HCT116 (cell line): Measurements from ENCODE around the gene GDAP1L1. TPM values are rescaled to one million over a fixed set of nuclear protein-coding genes. Genes with fewer than 3 reads are reported as not detected.

Source experiments
- ATAC-seq: fragments of 200-7000 bp; cut with Tn5 transposase; 2 replicates; pipeline ENCODE4 v1.9.1; 2020; ENCODE audit warnings: mild to moderate bottlenecking, moderate library complexity
- BruUV-seq: library from RNA; stranded (reverse); fragments of 400-500 nt; replicated peaks from 2 replicates; lab custom pipeline; 2021; lab: Mats Ljungman, UMichigan
- CTCF ChIA-PET: fragments of 300-600 bp; sonication (Branson Sonifier 250); formaldehyde crosslinking; loops from one replicate; lab custom pipeline; 2021; ENCODE audit warnings: antibody characterized with exemption; lab: Charles Lee
- POLR2A ChIA-PET: fragments of 300-600, 350-600 bp; sonication (Branson Sonifier 250); formaldehyde crosslinking; loops from one replicate; lab custom pipeline; 2021; ENCODE audit warnings: antibody characterized with exemption; lab: Charles Lee
- RAD21 ChIA-PET, 2 experiments: fragments of 300-600 bp; sonication (Branson Sonifier 250); formaldehyde crosslinking; loops; one replicate each; lab custom pipeline; 2023; ENCODE audit warnings: low total read pairs in 2 of 2; ENCODE audit not compliant: uncharacterized antibody in 2 of 2, unreplicated experiment in 2 of 2, low non-redundant PET in 1 of 2; lab: Charles Lee
- DNase-seq: peaks from one replicate; pipeline ENCODE4 v3.0.0-alpha.2; 2010; ENCODE audit warnings: low read depth, low spot score
- H2AFZ ChIP-seq: fragments of 200-600 bp; shearing (Covaris generic), sonication (generic); 2 replicates; pipeline ENCODE4 v1.6.1; 2017; ENCODE audit warnings: low read depth, mixed run types, mixed read lengths, antibody characterized with exemption, low read length; ENCODE audit not compliant: poor library complexity, severe bottlenecking
- H3K27ac ChIP-seq: 2 replicates; pipeline ENCODE4 v1.5.1; 2012; ENCODE audit warnings: low read depth, low read length
- H3K27me3 ChIP-seq: fragments of 200-600 bp; sonication (generic); 2 replicates; pipeline ENCODE4 v1.6.1; 2016; ENCODE audit warnings: mixed run types, low read length, mixed read lengths; ENCODE audit not compliant: insufficient read depth
- H3K36me3 ChIP-seq, 2 experiments: fragments of 200-500 bp in 1 of 2; fragments of 200-600 bp in 1 of 2; sonication (Bioruptor generic) in 1 of 2; sonication (generic) in 1 of 2; 2 replicates each; pipeline versions ENCODE4 v1.5.1 to v1.6.1; 2014 to 2016; ENCODE audit warnings: low read length in 2 of 2, inconsistent platforms in 1 of 2, mixed read lengths in 1 of 2, mixed run types in 1 of 2; ENCODE audit not compliant: insufficient read depth in 2 of 2, control insufficient read depth in 1 of 2
- H3K4me1 ChIP-seq, 2 experiments: fragments of 200-600 bp in 1 of 2; sonication (generic) in 1 of 2; 2 replicates each; pipeline versions ENCODE4 v1.5.1 to v1.6.1; 2012 to 2017; ENCODE audit warnings: low read length in 2 of 2, inconsistent platforms in 1 of 2, mild to moderate bottlenecking in 1 of 2, mixed read lengths in 1 of 2, mixed run types in 1 of 2, moderate library complexity in 1 of 2; ENCODE audit not compliant: insufficient read depth in 2 of 2, control insufficient read depth in 1 of 2
- H3K4me2 ChIP-seq: fragments of 200-600 bp; sonication (generic); 2 replicates; pipeline ENCODE4 v1.6.1; 2017; ENCODE audit warnings: mixed run types, low read length, mixed read lengths
- H3K4me3 ChIP-seq, 2 experiments: fragments of 200-600 bp in 1 of 2; sonication (generic) in 1 of 2; replicated peaks in 1 of 2; 2 replicates each; pipeline ENCODE4 v1.5.1; 2011 to 2016; ENCODE audit warnings: low read length in 2 of 2, control low read depth in 1 of 2, low read depth in 1 of 2, mild to moderate bottlenecking in 1 of 2, mixed read lengths in 1 of 2, mixed run types in 1 of 2
- H3K79me2 ChIP-seq: fragments of 200-600 bp; sonication (generic); 2 replicates; pipeline ENCODE4 v1.6.1; 2017; ENCODE audit warnings: mild to moderate bottlenecking, mixed run types, low read length, moderate library complexity, mixed read lengths; ENCODE audit not compliant: insufficient read depth
- H3K9ac ChIP-seq: fragments of 200-600 bp; sonication (generic); 2 replicates; pipeline ENCODE4 v1.6.1; 2016; ENCODE audit warnings: low read length, mixed read lengths
- H3K9me2 ChIP-seq: fragments of 200-600 bp; sonication (generic), shearing (Covaris generic); 2 replicates; pipeline ENCODE4 v1.6.1; 2017; ENCODE audit warnings: mixed run types, mild to moderate bottlenecking, moderate library complexity; ENCODE audit not compliant: insufficient read depth
- H3K9me3 ChIP-seq, 2 experiments: fragments of 200-500 bp in 1 of 2; fragments of 200-600 bp in 1 of 2; sonication (Bioruptor generic) in 1 of 2; sonication (generic) in 1 of 2; 2 replicates each; pipeline ENCODE4 v1.6.1; 2014 to 2017; ENCODE audit warnings: low read length in 2 of 2, mixed read lengths in 2 of 2, inconsistent platforms in 1 of 2, low read depth in 1 of 2, mild to moderate bottlenecking in 1 of 2, mixed run types in 1 of 2, moderate library complexity in 1 of 2; ENCODE audit not compliant: control insufficient read depth in 1 of 2, insufficient read depth in 1 of 2
- H4K20me1 ChIP-seq: fragments of 200-600 bp; sonication (generic), shearing (Covaris generic); 2 replicates; pipeline ENCODE4 v1.6.1; 2017; ENCODE audit warnings: mixed run types, mild to moderate bottlenecking, moderate library complexity; ENCODE audit not compliant: insufficient read depth
- CBX3 ChIP-seq: IDR thresholded peaks from 2 replicates; pipeline ENCODE4 v1.6.1; 2012; ENCODE audit warnings: low read depth
- CEBPB ChIP-seq: IDR thresholded peaks from 2 replicates; pipeline ENCODE4 v1.6.1; 2012; ENCODE audit warnings: low read depth
- FOSL1 ChIP-seq: IDR thresholded peaks from 2 replicates; pipeline ENCODE4 v1.6.1; 2012; ENCODE audit warnings: low read depth
- POLR2A ChIP-seq: IDR thresholded peaks from 2 replicates; pipeline ENCODE4 v1.7.0; 2011; ENCODE audit warnings: borderline replicate concordance; ENCODE audit not compliant: insufficient read depth, insufficient read length; ENCODE audit errors: extremely low read depth
- POLR2AphosphoS5 ChIP-seq: IDR thresholded peaks from 2 replicates; pipeline ENCODE4 v1.6.1; 2011; ENCODE audit warnings: mild to moderate bottlenecking, low read depth, low read length, moderate library complexity
- RAD21 ChIP-seq: IDR thresholded peaks from 2 replicates; pipeline ENCODE4 v1.6.1; 2012; ENCODE audit warnings: low read depth, mild to moderate bottlenecking
- SP1 ChIP-seq: IDR thresholded peaks from 2 replicates; pipeline ENCODE4 v1.6.1; 2012; ENCODE audit warnings: low read depth
- SRF ChIP-seq: IDR thresholded peaks from 2 replicates; pipeline ENCODE4 v1.6.1; 2012; ENCODE audit warnings: low read depth
- TCF7L2 ChIP-seq: IDR thresholded peaks from 2 replicates; pipeline ENCODE4 v1.7.0; 2011; ENCODE audit warnings: borderline replicate concordance, inconsistent platforms; ENCODE audit not compliant: insufficient read depth, insufficient read length; ENCODE audit errors: extremely low read depth
- intact Hi-C: fragments of 100-400 bp; cut with micrococcal nuclease; formaldehyde crosslinking; loops from 2 replicates; pipeline ENCODE4 v1.10.0; 2022
- total RNA-seq: library from RNA; stranded (reverse); gene quantifications from one replicate; pipeline ENCODE4 v1.2.1, GENCODE V29; 2021; ENCODE audit not compliant: unreplicated experiment
- TF ChIP-seq, protein P1 (sequence below): IDR thresholded peaks from 2 replicates; pipeline ENCODE4 v1.6.1; 2012
- TF ChIP-seq, protein P2 (sequence below): IDR thresholded peaks from 2 replicates; pipeline ENCODE4 v1.6.1; 2011; ENCODE audit warnings: mild to moderate bottlenecking, low read length, moderate library complexity; ENCODE audit not compliant: insufficient replicate concordance; ENCODE audit errors: extremely low read depth
- TF ChIP-seq, protein P3 (sequence below): IDR thresholded peaks from 2 replicates; pipeline ENCODE4 v1.6.1; 2012; ENCODE audit warnings: low read depth
- TF ChIP-seq, protein P4 (sequence below): IDR thresholded peaks from 2 replicates; pipeline ENCODE4 v1.6.1; 2012
- TF ChIP-seq, protein P5 (sequence below), 3 experiments: fragments of 200-600 bp in 1 of 3; sonication (generic) in 1 of 3; IDR thresholded peaks in 2 of 3; conservative IDR thresholded peaks in 1 of 3; 2 replicates each; pipeline ENCODE4 v1.5.1; 2012 to 2017; ENCODE audit warnings: low read depth in 2 of 3, low read length in 2 of 3, antibody characterized with exemption in 1 of 3, borderline replicate concordance in 1 of 3, control low read depth in 1 of 3, mild to moderate bottlenecking in 1 of 3, mixed read lengths in 1 of 3, mixed run types in 1 of 3, moderate library complexity in 1 of 3; ENCODE audit not compliant: insufficient read depth in 1 of 3

Gene GDAP1L1
- total RNA-seq, 1 experiment from 2014 or later: not detected

DNA sequence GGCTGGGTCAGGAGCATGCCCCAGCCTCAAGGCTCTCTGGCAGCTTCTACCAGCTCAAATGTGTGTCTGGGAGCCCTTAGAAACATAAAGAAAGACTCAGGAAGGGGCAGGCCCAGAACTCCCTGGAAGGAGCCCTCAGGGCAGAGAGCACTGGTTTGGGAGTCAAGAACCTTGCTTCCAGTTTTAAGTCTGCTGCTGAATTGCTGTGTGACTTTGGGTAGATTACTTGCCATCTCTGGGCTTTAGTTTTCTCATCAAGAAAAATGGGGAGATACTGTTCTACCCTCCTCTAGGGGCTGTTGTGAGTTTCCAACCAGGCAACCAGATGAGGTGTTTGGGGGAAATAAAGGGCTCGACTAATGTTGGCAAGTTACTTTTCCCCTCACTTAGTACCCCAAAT lies 8.8 kb downstream of the GDAP1L1 start (continued):
- TF ChIP-seq TCF7L2 (no peak), FOSL1 (no peak)

DNA sequence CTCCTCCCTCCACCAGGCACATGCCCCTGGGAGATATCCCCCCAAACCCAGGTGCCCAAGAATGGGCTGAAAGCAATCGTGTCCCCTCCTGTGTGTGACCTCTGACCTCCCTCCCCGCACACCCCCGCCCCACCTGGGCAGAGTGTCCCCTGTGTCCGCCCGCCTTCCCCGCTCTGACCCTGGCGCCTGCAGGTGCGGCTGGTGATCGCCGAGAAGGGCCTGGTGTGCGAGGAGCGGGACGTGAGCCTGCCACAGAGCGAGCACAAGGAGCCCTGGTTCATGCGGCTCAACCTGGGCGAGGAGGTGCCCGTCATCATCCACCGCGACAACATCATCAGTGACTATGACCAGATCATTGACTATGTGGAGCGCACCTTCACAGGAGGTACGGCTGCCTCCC lies 9.9 kb downstream of the GDAP1L1 start:
- no peak overlapping the region for H2AFZ ChIP-seq

More for the DNA sequence above, 9.9 kb downstream of the GDAP1L1 start:
- Histone ChIP-seq H3K4me2 (no peak overlapping the region), H3K79me2 (no peaks in the 10 kb centered on the region), H3K36me3 (no peaks in the 10 kb centered on the region), H3K27me3 (peaks cover 6% of the 10 kb centered on the region; the same call in 1 of the 2 replicates), H3K9me3 (no peaks in the 10 kb centered on the region), H3K4me1 (no peaks in the 10 kb centered on the region), H3K27ac (no peak overlapping the region), H3K9ac (no peak overlapping the region), H3K9me2 (no peaks in the 10 kb centered on the region), H4K20me1 (no peaks in the 10 kb centered on the region), H3K4me3 (no peak overlapping the region)
- TF ChIP-seq TCF7L2 (no peak), POLR2A (no peak), CEBPB (no peak), SP1 (no peak), SRF (no peak), RAD21 (no peak), POLR2AphosphoS5 (no peak), CBX3 (no peak)
- TF ChIP-seq, protein P1, sequence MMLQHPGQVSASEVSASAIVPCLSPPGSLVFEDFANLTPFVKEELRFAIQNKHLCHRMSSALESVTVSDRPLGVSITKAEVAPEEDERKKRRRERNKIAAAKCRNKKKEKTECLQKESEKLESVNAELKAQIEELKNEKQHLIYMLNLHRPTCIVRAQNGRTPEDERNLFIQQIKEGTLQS: no peak
- TF ChIP-seq, protein P2, sequence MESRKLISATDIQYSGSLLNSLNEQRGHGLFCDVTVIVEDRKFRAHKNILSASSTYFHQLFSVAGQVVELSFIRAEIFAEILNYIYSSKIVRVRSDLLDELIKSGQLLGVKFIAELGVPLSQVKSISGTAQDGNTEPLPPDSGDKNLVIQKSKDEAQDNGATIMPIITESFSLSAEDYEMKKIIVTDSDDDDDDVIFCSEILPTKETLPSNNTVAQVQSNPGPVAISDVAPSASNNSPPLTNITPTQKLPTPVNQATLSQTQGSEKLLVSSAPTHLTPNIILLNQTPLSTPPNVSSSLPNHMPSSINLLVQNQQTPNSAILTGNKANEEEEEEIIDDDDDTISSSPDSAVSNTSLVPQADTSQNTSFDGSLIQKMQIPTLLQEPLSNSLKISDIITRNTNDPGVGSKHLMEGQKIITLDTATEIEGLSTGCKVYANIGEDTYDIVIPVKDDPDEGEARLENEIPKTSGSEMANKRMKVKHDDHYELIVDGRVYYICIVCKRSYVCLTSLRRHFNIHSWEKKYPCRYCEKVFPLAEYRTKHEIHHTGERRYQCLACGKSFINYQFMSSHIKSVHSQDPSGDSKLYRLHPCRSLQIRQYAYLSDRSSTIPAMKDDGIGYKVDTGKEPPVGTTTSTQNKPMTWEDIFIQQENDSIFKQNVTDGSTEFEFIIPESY: no peak
- TF ChIP-seq, protein P3, sequence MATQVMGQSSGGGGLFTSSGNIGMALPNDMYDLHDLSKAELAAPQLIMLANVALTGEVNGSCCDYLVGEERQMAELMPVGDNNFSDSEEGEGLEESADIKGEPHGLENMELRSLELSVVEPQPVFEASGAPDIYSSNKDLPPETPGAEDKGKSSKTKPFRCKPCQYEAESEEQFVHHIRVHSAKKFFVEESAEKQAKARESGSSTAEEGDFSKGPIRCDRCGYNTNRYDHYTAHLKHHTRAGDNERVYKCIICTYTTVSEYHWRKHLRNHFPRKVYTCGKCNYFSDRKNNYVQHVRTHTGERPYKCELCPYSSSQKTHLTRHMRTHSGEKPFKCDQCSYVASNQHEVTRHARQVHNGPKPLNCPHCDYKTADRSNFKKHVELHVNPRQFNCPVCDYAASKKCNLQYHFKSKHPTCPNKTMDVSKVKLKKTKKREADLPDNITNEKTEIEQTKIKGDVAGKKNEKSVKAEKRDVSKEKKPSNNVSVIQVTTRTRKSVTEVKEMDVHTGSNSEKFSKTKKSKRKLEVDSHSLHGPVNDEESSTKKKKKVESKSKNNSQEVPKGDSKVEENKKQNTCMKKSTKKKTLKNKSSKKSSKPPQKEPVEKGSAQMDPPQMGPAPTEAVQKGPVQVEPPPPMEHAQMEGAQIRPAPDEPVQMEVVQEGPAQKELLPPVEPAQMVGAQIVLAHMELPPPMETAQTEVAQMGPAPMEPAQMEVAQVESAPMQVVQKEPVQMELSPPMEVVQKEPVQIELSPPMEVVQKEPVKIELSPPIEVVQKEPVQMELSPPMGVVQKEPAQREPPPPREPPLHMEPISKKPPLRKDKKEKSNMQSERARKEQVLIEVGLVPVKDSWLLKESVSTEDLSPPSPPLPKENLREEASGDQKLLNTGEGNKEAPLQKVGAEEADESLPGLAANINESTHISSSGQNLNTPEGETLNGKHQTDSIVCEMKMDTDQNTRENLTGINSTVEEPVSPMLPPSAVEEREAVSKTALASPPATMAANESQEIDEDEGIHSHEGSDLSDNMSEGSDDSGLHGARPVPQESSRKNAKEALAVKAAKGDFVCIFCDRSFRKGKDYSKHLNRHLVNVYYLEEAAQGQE: no peak
- TF ChIP-seq, protein P4, sequence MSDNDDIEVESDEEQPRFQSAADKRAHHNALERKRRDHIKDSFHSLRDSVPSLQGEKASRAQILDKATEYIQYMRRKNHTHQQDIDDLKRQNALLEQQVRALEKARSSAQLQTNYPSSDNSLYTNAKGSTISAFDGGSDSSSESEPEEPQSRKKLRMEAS: no peak
- TF ChIP-seq, protein P5, sequence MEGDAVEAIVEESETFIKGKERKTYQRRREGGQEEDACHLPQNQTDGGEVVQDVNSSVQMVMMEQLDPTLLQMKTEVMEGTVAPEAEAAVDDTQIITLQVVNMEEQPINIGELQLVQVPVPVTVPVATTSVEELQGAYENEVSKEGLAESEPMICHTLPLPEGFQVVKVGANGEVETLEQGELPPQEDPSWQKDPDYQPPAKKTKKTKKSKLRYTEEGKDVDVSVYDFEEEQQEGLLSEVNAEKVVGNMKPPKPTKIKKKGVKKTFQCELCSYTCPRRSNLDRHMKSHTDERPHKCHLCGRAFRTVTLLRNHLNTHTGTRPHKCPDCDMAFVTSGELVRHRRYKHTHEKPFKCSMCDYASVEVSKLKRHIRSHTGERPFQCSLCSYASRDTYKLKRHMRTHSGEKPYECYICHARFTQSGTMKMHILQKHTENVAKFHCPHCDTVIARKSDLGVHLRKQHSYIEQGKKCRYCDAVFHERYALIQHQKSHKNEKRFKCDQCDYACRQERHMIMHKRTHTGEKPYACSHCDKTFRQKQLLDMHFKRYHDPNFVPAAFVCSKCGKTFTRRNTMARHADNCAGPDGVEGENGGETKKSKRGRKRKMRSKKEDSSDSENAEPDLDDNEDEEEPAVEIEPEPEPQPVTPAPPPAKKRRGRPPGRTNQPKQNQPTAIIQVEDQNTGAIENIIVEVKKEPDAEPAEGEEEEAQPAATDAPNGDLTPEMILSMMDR (IDR thresholded peaks at IDR 0.05 in 2 of 3, conservative IDR thresholded peaks at IDR 0.05 in 1 of 3; ENCODE audit: borderline replicate concordance in 1 of 3, insufficient read depth in 1 of 3, low read depth in 2 of 3, low read length in 2 of 3): no peak
- DNase-seq (no peak), ATAC-seq (no peak)
- BruUV-seq: no TSS peak
- ChIA-PET POLR2A (no interaction called here), RAD21 (no interaction called here), CTCF (no interaction called here)
- intact Hi-C loops: no loop called here
